IMR-90 (cell line): ENCODE data around the gene FTL. TPM values are rescaled to one million over a fixed set of nuclear protein-coding genes. Genes with fewer than 3 reads are reported as not detected.

ENCODE experiments used
- ATAC-seq: fragments of 200-7000 bp; cut with Tn5 transposase; 2 replicates; pipeline ENCODE4 v1.9.1; 2020; ENCODE audit warnings: low read depth, mild to moderate bottlenecking, moderate library complexity
- BruUV-seq: library from RNA; stranded (reverse); fragments of 400-500 nt; replicated peaks from 2 replicates; lab custom pipeline; 2021; lab: Mats Ljungman, UMichigan
- CTCF ChIA-PET: fragments of 300-600 bp; formaldehyde crosslinking; extraction: SDS; loops from one replicate; lab custom pipeline; 2021; ENCODE audit warnings: antibody characterized with exemption; lab: Yijun Ruan, JAX
- POLR2A ChIA-PET: fragments of 300-600 bp; sonication (Branson Sonifier 250); formaldehyde crosslinking; loops from one replicate; lab custom pipeline; 2022; ENCODE audit warnings: antibody characterized with exemption; ENCODE audit not compliant: unreplicated experiment; lab: Charles Lee
- DNase-seq: peaks from one replicate; pipeline ENCODE4 v3.0.0; 2013
- H2AFZ ChIP-seq: replicated peaks from 2 replicates; pipeline ENCODE3; 2013; ENCODE audit warnings: low read length, mild to moderate bottlenecking; ENCODE audit not compliant: poor library complexity
- H2AK5ac ChIP-seq: 2 replicates; pipeline ENCODE4 v1.6.1; 2013; ENCODE audit warnings: low read depth, low read length, inconsistent platforms
- H2AK9ac ChIP-seq: replicated peaks from 2 replicates; pipeline ENCODE3; 2013; ENCODE audit warnings: mild to moderate bottlenecking, low read depth, low read length, moderate library complexity; ENCODE audit not compliant: poor library complexity
- H2BK120ac ChIP-seq: 2 replicates; pipeline ENCODE4 v1.6.1; 2013; ENCODE audit warnings: low read depth, low read length, inconsistent platforms
- H2BK15ac ChIP-seq: 3 replicates; pipeline ENCODE4 v1.6.1; 2013; ENCODE audit warnings: low read depth, low read length, inconsistent platforms
- H2BK20ac ChIP-seq: 2 replicates; pipeline ENCODE4 v1.6.1; 2013; ENCODE audit warnings: low read depth, mild to moderate bottlenecking, inconsistent platforms, low read length, moderate library complexity
- H2BK5ac ChIP-seq: 2 replicates; pipeline ENCODE4 v1.6.1; 2013; ENCODE audit warnings: mild to moderate bottlenecking, low read depth, low read length, inconsistent platforms; ENCODE audit not compliant: poor library complexity, severe bottlenecking
- H3K14ac ChIP-seq: replicated peaks from 2 replicates; pipeline ENCODE4 v1.6.1; 2013; ENCODE audit warnings: low read depth, low read length, inconsistent platforms
- H3K18ac ChIP-seq: 2 replicates; pipeline ENCODE4 v1.6.1; 2013; ENCODE audit warnings: low read depth, low read length, control low read depth
- H3K23ac ChIP-seq: 2 replicates; pipeline ENCODE4 v1.6.1; 2013; ENCODE audit warnings: low read depth, low read length, inconsistent platforms
- H3K27ac ChIP-seq: 2 replicates; pipeline ENCODE4 v1.5.1; 2013; ENCODE audit warnings: mild to moderate bottlenecking, control low read depth, low read length; ENCODE audit not compliant: insufficient read depth
- H3K27me3 ChIP-seq: 2 replicates; pipeline ENCODE4 v1.6.1; 2013; ENCODE audit warnings: low read length; ENCODE audit not compliant: control insufficient read depth, insufficient read depth
- H3K36me3 ChIP-seq: 2 replicates; pipeline ENCODE4 v1.6.1; 2013; ENCODE audit warnings: low read length, mixed read lengths; ENCODE audit not compliant: control insufficient read depth, insufficient read depth
- H3K4ac ChIP-seq: 2 replicates; pipeline ENCODE4 v1.6.1; 2013; ENCODE audit warnings: low read depth, low read length, inconsistent platforms
- H3K4me1 ChIP-seq: 2 replicates; pipeline ENCODE4 v1.6.1; 2013; ENCODE audit warnings: low read length, mixed read lengths; ENCODE audit not compliant: control insufficient read depth, insufficient read depth
- H3K4me2 ChIP-seq: 2 replicates; pipeline ENCODE4 v1.6.1; 2013; ENCODE audit warnings: low read depth, mild to moderate bottlenecking, control low read depth, low read length, moderate library complexity
- H3K4me3 ChIP-seq: 2 replicates; pipeline ENCODE4 v1.5.1; 2013; ENCODE audit warnings: low read depth, mild to moderate bottlenecking, control low read depth, low read length, moderate library complexity; ENCODE audit not compliant: insufficient read depth
- H3K56ac ChIP-seq: 2 replicates; pipeline ENCODE4 v1.6.1; 2013; ENCODE audit warnings: low read length, inconsistent platforms; ENCODE audit not compliant: insufficient read depth; ENCODE audit errors: extremely low read depth
- H3K79me1 ChIP-seq, 2 experiments: 2 replicates each; pipeline ENCODE4 v1.6.1; 2013; ENCODE audit warnings: low read length in 2 of 2, inconsistent platforms in 1 of 2, low read depth in 1 of 2
- H3K9ac ChIP-seq: 2 replicates; pipeline ENCODE4 v1.6.1; 2013; ENCODE audit warnings: low read depth, low read length, control low read depth
- H3K9me1 ChIP-seq: 2 replicates; pipeline ENCODE4 v1.6.1; 2013; ENCODE audit warnings: low read length, inconsistent platforms; ENCODE audit not compliant: insufficient read depth
- H3K9me3 ChIP-seq: 2 replicates; pipeline ENCODE4 v1.6.1; 2013; ENCODE audit warnings: low read length; ENCODE audit not compliant: control insufficient read depth, insufficient read depth
- H4K20me1 ChIP-seq: 2 replicates; pipeline ENCODE4 v1.6.1; 2013; ENCODE audit warnings: low read length, inconsistent platforms; ENCODE audit not compliant: insufficient read depth
- H4K5ac ChIP-seq: 2 replicates; pipeline ENCODE4 v1.6.1; 2013; ENCODE audit warnings: mild to moderate bottlenecking, low read depth, low read length, control low read depth
- H4K8ac ChIP-seq, 2 experiments: 2 replicates each; pipeline ENCODE4 v1.6.1; 2013; ENCODE audit warnings: low read depth in 2 of 2, low read length in 2 of 2, control low read depth in 1 of 2, inconsistent platforms in 1 of 2
- H4K91ac ChIP-seq: 2 replicates; pipeline ENCODE4 v1.6.1; 2013; ENCODE audit warnings: low read depth, low read length, inconsistent platforms; ENCODE audit not compliant: insufficient read depth
- BHLHE40 ChIP-seq: fragments of 150-350 bp; IDR thresholded peaks from 2 replicates; pipeline ENCODE4 v1.6.1; 2016; ENCODE audit warnings: mild to moderate bottlenecking, low read depth, low read length
- CEBPB ChIP-seq: IDR thresholded peaks from 2 replicates; pipeline ENCODE4 v1.6.1; 2012; ENCODE audit warnings: low read depth, low read length, improper control_type of control experiment
- CHD1 ChIP-seq: IDR thresholded peaks from 2 replicates; pipeline ENCODE4 v1.6.1; 2012; ENCODE audit warnings: low read depth, low read length, improper control_type of control experiment
- FOS ChIP-seq: fragments of 150-350 bp; IDR thresholded peaks from 2 replicates; pipeline ENCODE4 v1.6.1; 2016; ENCODE audit warnings: low read depth, low read length
- MXI1 ChIP-seq: IDR thresholded peaks from 2 replicates; pipeline ENCODE4 v1.6.1; 2012; ENCODE audit warnings: low read depth, mild to moderate bottlenecking, low read length, moderate library complexity, borderline replicate concordance
- NFE2L2 ChIP-seq: fragments of 150-350 bp; IDR thresholded peaks from 2 replicates; pipeline ENCODE4 v1.6.1; 2016; ENCODE audit warnings: low read depth, mild to moderate bottlenecking, low read length
- POLR2A ChIP-seq: IDR thresholded peaks from 2 replicates; pipeline ENCODE4 v1.6.1; 2012; ENCODE audit warnings: mild to moderate bottlenecking, low read depth, low read length
- RAD21 ChIP-seq: IDR thresholded peaks from 2 replicates; pipeline ENCODE4 v1.6.1; 2012; ENCODE audit warnings: low read length, improper control_type of control experiment
- RCOR1 ChIP-seq: IDR thresholded peaks from 2 replicates; pipeline ENCODE4 v1.6.1; 2012; ENCODE audit warnings: mild to moderate bottlenecking, low read length, improper control_type of control experiment; ENCODE audit not compliant: insufficient replicate concordance
- RFX5 ChIP-seq: IDR thresholded peaks from 2 replicates; pipeline ENCODE4 v1.8.0; 2012; ENCODE audit warnings: low read depth, mild to moderate bottlenecking, low read length, moderate library complexity
- WGBS, 2 experiments: methylation state at CpG; one replicate each; pipeline versions ENCODE4 v1.1.5 to v1.1.7; 2013; ENCODE audit warnings: missing lambda C conversion rate in 2 of 2; ENCODE audit not compliant: insufficient read length in 1 of 2; ENCODE audit errors: extremely low coverage in 2 of 2; 5-methylcytosine and 5-hydroxymethylcytosine counted together
- dilution Hi-C: fragments of 300-500 bp; cut with HindIII; formaldehyde crosslinking; loops from one replicate; pipeline ENCODE4 v1.14.3; 2018; ENCODE audit warnings: low sequenced_read_pairs; ENCODE audit not compliant: unreplicated experiment
- in situ Hi-C: fragments of 300-500 bp; cut with MboI; formaldehyde crosslinking; loops from 3 replicates; pipeline ENCODE4 v1.14.3; 2019; ENCODE audit warnings: low sequenced_read_pairs, inconsistent platforms, mixed read lengths
- intact Hi-C: fragments of 100-400 bp; cut with micrococcal nuclease; formaldehyde crosslinking; loops from 2 replicates; pipeline ENCODE4 v1.10.0; 2022
- polyA plus RNA-seq, 3 experiments: library from polyadenylated mRNA; depleted of rRNA; stranded (reverse); fragments of >200 nt; gene quantifications; 2 replicates each; pipeline ENCODE4 v1.2.3, GENCODE V29; 2012; ENCODE audit warnings: low replicate concordance in 1 of 3
- total RNA-seq: library from RNA; depleted of rRNA; stranded (reverse); fragments of >200 nt; gene quantifications from 2 replicates; pipeline ENCODE4 v1.2.3, GENCODE V29; 2012
- TF ChIP-seq, protein P1 (sequence below): fragments of 150-350 bp; IDR thresholded peaks from 2 replicates; pipeline ENCODE4 v1.6.1; 2017; ENCODE audit warnings: mild to moderate bottlenecking, antibody characterized with exemption, low read length, low read depth

Gene FTL
- total and polyA plus RNA-seq, 2 of the 4 experiments (the other 2 are of a cell fraction) = 1,057 to 2,944 TPM

DNA sequence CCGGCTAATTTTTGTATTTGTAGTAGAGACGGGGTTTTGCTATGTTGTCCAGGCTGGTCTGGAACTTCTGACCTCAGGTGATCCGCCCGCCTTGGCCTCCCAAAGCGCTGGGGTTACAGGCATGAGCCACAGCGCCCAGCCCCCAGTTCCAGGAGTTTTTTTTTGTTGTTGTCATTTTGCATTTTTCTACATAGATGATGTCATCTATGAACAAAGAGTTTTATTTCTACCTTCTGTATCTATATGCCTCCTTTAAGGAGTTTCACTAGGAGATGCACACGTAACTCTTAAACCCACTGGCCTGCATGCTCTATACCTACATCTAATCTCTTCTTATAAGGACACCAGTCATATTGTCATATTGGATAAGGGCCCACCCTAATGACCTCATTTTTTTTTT is 26.9 kb upstream of the FTL start:
- Histone ChIP-seq H2AFZ (no peak overlapping the region), H3K36me3 (no peaks in the 10 kb centered on the region), H3K56ac (no peak overlapping the region), H3K4ac (no peak overlapping the region), H2BK120ac (no peak overlapping the region), H3K9ac (no peak overlapping the region), H3K4me2 (no peak overlapping the region), H2BK20ac (no peak overlapping the region), H3K4me1 (no peaks in the 10 kb centered on the region), H4K5ac (no peak overlapping the region), H4K8ac (no peak overlapping the region), H3K9me3 (peaks cover 7% of the 10 kb centered on the region; the same call in 1 of the 2 replicates), H3K27me3 (no peaks in the 10 kb centered on the region), H3K14ac (no peak overlapping the region), H2BK5ac (no peak overlapping the region), H2BK15ac (no peak overlapping the region), H3K27ac (no peak overlapping the region), H3K23ac (no peak overlapping the region), H3K4me3 (no peak overlapping the region), H3K18ac (no peak overlapping the region), H4K20me1 (no peaks in the 10 kb centered on the region), H3K9me1 (no peaks in the 10 kb centered on the region), H4K91ac (no peak overlapping the region), H2AK9ac (no peak overlapping the region), H2AK5ac (no peak overlapping the region), H3K79me1 (no peaks in the 10 kb centered on the region; a peak in 1 of 4 replicates)
- no peak for TF ChIP-seq CHD1
- TF ChIP-seq MXI1 = no peak
- TF ChIP-seq NFE2L2 = no peak
- TF ChIP-seq, protein P1, sequence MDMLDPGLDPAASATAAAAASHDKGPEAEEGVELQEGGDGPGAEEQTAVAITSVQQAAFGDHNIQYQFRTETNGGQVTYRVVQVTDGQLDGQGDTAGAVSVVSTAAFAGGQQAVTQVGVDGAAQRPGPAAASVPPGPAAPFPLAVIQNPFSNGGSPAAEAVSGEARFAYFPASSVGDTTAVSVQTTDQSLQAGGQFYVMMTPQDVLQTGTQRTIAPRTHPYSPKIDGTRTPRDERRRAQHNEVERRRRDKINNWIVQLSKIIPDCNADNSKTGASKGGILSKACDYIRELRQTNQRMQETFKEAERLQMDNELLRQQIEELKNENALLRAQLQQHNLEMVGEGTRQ = no peak
- TF ChIP-seq RFX5 = no peak
- TF ChIP-seq RCOR1 = no peak
- no peak for TF ChIP-seq CEBPB
- TF ChIP-seq FOS = no peak
- no peak for TF ChIP-seq RAD21
- TF ChIP-seq BHLHE40 = no peak
- no peak for TF ChIP-seq POLR2A
- intact Hi-C loops = no loop called here
- 43% methylated on average over 1 of the region's 7 CpGs; no CpG with 5 or more reads in 1 of the 2 experiments for WGBS, 2 experiments
- CTCF ChIA-PET = no interaction called here
- POLR2A ChIA-PET = no interaction called here
- in situ Hi-C loops = no loop called here
- dilution Hi-C loops = no loop called here
- BruUV-seq = no TSS peak
- ATAC-seq = no peak
- DNase-seq = no peak
